GM12874 (cell line): ENCODE measurements around the gene UGDH.

Source experiments
- CTCF ChIP-seq: IDR thresholded peaks from 2 replicates; pipeline ENCODE4 v1.5.1; 2011; ENCODE audit warnings: low read depth, mild to moderate bottlenecking, control low read depth, low read length, moderate library complexity; ENCODE audit not compliant: insufficient read depth

UGDH gene

DNA sequence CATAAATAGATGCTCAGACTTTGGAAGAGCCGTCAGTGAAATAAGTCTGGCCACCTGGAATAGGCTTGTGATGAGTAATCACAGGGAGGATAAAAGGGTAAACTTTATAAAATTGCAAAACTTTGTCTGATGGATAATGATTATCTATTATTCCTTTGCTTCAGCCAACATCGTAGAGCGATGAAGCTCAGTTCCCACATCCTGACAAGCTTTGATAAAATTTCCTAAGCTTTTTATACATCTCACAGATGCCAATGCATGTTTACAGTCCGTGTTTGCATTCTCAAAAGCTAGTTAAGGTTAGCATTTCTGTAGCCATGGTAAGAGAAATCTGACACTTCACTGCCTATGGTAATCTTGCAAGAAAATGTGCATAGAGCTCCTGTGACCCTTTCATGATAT lies 15.4 kb upstream of the UGDH start:
- TF ChIP-seq CTCF: no peak

- TF ChIP-seq CTCF: no peak
These were observed 14.9 kb upstream of the UGDH start for GRCh38 chr4:39541987-39542610.

- TF ChIP-seq CTCF: no peak
These were observed 11.9 kb upstream of the UGDH start for GRCh38 chr4:39539089-39539611.

- no peak for TF ChIP-seq CTCF
These were observed 6.3 kb upstream of the UGDH start for GRCh38 chr4:39533541-39533940.

GRCh38 chr4:39530682-39531081 lies 3.4 kb upstream of the UGDH start:
- TF ChIP-seq CTCF: no peak

- no peak for TF ChIP-seq CTCF
These were observed 2.3 kb upstream of the UGDH start for GRCh38 chr4:39529534-39529933.

DNA sequence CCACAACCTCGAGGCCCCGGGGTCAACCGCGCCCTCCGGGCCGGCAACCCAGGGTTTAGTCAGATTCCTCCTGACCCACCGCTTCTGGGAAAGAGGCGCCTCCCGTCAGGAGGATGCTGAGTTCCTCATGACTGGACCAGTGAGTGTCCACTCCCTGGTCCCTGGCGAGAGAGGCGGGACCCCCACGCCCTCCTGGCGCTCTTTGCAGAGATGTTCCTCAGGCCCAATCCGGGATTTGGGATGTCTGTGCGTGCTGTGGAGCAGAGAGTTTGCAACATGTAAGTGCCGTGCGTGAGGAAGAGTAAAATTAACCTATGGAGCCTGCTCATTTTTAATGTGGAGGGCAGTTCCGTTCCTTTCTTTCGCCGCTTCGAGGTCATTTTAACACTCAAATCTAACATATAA lies 824 bp upstream of the UGDH start:
- no peak for TF ChIP-seq CTCF

DNA sequence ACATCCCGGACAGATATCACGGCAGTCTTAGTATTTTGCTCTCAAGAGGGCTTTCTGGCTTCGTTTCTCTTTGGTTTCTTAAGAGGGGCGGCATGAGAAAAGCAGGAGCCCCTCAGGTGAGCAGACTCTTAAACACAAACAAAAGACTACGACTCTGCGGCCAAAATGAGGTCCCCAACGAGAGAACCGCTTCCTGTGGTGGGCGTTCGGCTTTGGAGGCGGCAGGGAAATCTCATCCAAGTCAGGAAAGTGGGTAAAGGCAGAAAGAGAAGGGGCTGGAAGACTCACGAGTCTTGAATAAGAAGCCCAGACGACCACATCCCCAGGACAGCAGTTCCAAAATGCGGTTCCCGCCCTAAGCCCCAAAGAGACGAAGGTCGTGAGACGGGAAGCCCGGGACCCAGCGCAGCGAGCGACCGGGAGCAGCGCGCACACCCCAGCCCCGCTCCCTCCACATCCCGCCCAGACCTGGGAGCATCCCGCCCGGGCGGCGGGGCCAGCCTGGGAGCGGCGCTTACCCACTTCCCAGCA lies 409 bp downstream of the UGDH start:
- no peak for TF ChIP-seq CTCF
